ENCODE results near the gene GTF3C5.

- TF ChIP-seq, protein P1, sequence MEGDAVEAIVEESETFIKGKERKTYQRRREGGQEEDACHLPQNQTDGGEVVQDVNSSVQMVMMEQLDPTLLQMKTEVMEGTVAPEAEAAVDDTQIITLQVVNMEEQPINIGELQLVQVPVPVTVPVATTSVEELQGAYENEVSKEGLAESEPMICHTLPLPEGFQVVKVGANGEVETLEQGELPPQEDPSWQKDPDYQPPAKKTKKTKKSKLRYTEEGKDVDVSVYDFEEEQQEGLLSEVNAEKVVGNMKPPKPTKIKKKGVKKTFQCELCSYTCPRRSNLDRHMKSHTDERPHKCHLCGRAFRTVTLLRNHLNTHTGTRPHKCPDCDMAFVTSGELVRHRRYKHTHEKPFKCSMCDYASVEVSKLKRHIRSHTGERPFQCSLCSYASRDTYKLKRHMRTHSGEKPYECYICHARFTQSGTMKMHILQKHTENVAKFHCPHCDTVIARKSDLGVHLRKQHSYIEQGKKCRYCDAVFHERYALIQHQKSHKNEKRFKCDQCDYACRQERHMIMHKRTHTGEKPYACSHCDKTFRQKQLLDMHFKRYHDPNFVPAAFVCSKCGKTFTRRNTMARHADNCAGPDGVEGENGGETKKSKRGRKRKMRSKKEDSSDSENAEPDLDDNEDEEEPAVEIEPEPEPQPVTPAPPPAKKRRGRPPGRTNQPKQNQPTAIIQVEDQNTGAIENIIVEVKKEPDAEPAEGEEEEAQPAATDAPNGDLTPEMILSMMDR (conservative IDR thresholded peaks at IDR 0.05; ENCODE audit: low read length), result no peak
- no peak for TF ChIP-seq EZH2phosphoT487 (IDR thresholded peaks at IDR 0.05; ENCODE audit: borderline replicate concordance)
Observed at GRCh38 chr9:132993511-132993939, 37.3 kb upstream of the GTF3C5 start.

Data from Loucy (cell line).